Activated gamma-delta T cell treated with Interleukin-2 at 50 U/mL for 16 hours (primary cell): ENCODE results near the gene LONP1.

ENCODE experiments used
- DNase-seq: peaks from one replicate; pipeline ENCODE4 v3.0.0-alpha.2; 2020

Gene LONP1

GRCh38 chr19:5642204-5642603 lies 77.7 kb downstream of the LONP1 start:
- no peak for DNase-seq
